Measurements from ENCODE around the gene MKLN1. TPM values are rescaled to one million over a fixed set of nuclear protein-coding genes. Genes with fewer than 3 reads are reported as not detected.

MKLN1 gene
- polyA plus RNA-seq, 1 of the 3 experiments (the other 2 are of a cell fraction) = 11.0 TPM

- Histone ChIP-seq H3K4me1 (ENCODE audit: control insufficient read depth in 1 of 2, insufficient read depth in 2 of 2, low read depth in 1 of 2, low read length in 1 of 2) (no peaks in the 10 kb centered on the region), H3K9me3 (no peaks in the 10 kb centered on the region), H3K27me3 (ENCODE audit: insufficient read depth) (no peaks in the 10 kb centered on the region), H3K9ac (no peak overlapping the region), H3K27ac (ENCODE audit: low read depth in 2 of 2, low read length in 1 of 2) (no peak overlapping the region), H4K20me1 (ENCODE audit: insufficient read depth) (no peaks in the 10 kb centered on the region), H3K9me2 (no peaks in the 10 kb centered on the region), H3K4me2 (no peak overlapping the region), H2AFZ (ENCODE audit: low read depth) (no peak overlapping the region), H3K79me2 (ENCODE audit: insufficient read depth) (no peaks in the 10 kb centered on the region), H3F3A (replicated peaks; ENCODE audit: insufficient read depth) (peaks cover 30% of the 10 kb centered on the region), H3K36me3 (replicated peaks in 1 of 2; ENCODE audit: control insufficient read depth in 1 of 2, insufficient read depth in 2 of 2, low read length in 1 of 2) (peaks cover 77 to 89% of the 10 kb centered on the region in 2 experiments), H3K4me3 (ENCODE audit: low read depth in 2 of 2, low read length in 1 of 2) (no peak overlapping the region)
- POLR2A ChIA-PET = no interaction called here
- CTCF ChIA-PET = interaction anchor here (0.9 kb wide), 1 partner anchor 42 kb away, joined by 3 read pairs; no protein-coding TSS in a partner anchor
- TF ChIP-seq FOXJ3 (CRISPR knock-in tag; IDR thresholded peaks at IDR 0.05) = no peak
- TF ChIP-seq RAD21 (IDR thresholded peaks at IDR 0.05; ENCODE audit: low read length) = no peak
- TF ChIP-seq TEAD4 (IDR thresholded peaks at IDR 0.05; ENCODE audit: borderline replicate concordance, insufficient read depth) = no peak
- TF ChIP-seq TCF12 (IDR thresholded peaks at IDR 0.05) = no peak
- no peak for TF ChIP-seq JUND (IDR thresholded peaks at IDR 0.05)
- no peak for TF ChIP-seq MAX (IDR thresholded peaks at IDR 0.05; ENCODE audit: low read depth)
- TF ChIP-seq SIN3A (IDR thresholded peaks at IDR 0.05; ENCODE audit: borderline replicate concordance, low read depth, low read length) = no peak
- no peak for TF ChIP-seq ZBTB33 (IDR thresholded peaks at IDR 0.05; ENCODE audit: borderline replicate concordance, low read depth)
- no peak for TF ChIP-seq MXI1 (IDR thresholded peaks at IDR 0.05; ENCODE audit: low read depth, low read length)
- no peak for TF ChIP-seq EP300 (IDR thresholded peaks at IDR 0.05; ENCODE audit: borderline replicate concordance in 1 of 2, low read depth in 1 of 2, low read length in 1 of 2)
- no peak for TF ChIP-seq USF1 (IDR thresholded peaks at IDR 0.05; ENCODE audit: borderline replicate concordance, low read depth)
- WGBS (ENCODE audit: low lambda C conversion rate) = 96% methylated on average over 4 of the region's 4 CpGs
- no peak for DNase-seq
These were observed 143.8 kb downstream of the MKLN1 start for GRCh38 chr7:131471250-131472004.

GRCh38 chr7:131476740-131477139, 149.1 kb downstream of the MKLN1 start:
- Histone ChIP-seq H3K27me3 (ENCODE audit: insufficient read depth) (no peaks in the 10 kb centered on the region), H3K9me2 (no peaks in the 10 kb centered on the region), H3F3A (replicated peaks; ENCODE audit: insufficient read depth) (peaks cover 47% of the 10 kb centered on the region), H3K4me1 (ENCODE audit: control insufficient read depth in 1 of 2, insufficient read depth in 2 of 2, low read depth in 1 of 2, low read length in 1 of 2) (peaks cover 3 to 17% of the 10 kb centered on the region in 2 experiments; a peak in 3 of 4 replicates), H3K79me2 (ENCODE audit: insufficient read depth) (no peaks in the 10 kb centered on the region), H4K20me1 (ENCODE audit: insufficient read depth) (no peaks in the 10 kb centered on the region), H3K4me2 (no peak overlapping the region), H3K4me3 (ENCODE audit: low read depth in 2 of 2, low read length in 1 of 2) (no peak overlapping the region), H2AFZ (ENCODE audit: low read depth) (no peak overlapping the region), H3K9me3 (no peaks in the 10 kb centered on the region), H3K27ac (ENCODE audit: low read depth in 2 of 2, low read length in 1 of 2) (no peak overlapping the region), H3K36me3 (replicated peaks in 1 of 2; ENCODE audit: control insufficient read depth in 1 of 2, insufficient read depth in 2 of 2, low read length in 1 of 2) (peaks cover 41 to 59% of the 10 kb centered on the region in 2 experiments), H3K9ac (no peak overlapping the region)
- TF ChIP-seq TCF12 (IDR thresholded peaks at IDR 0.05) = no peak
- TF ChIP-seq YY1 (IDR thresholded peaks at IDR 0.05; ENCODE audit: low read depth) = no peak
- no peak for TF ChIP-seq TAF1 (IDR thresholded peaks at IDR 0.05; ENCODE audit: borderline replicate concordance, low read depth, low read length)
- no peak for TF ChIP-seq RXRA (IDR thresholded peaks at IDR 0.05; ENCODE audit: borderline replicate concordance, low read depth)
- no peak for TF ChIP-seq MAX (IDR thresholded peaks at IDR 0.05; ENCODE audit: low read depth)
- no peak for TF ChIP-seq CTCF (IDR thresholded peaks at IDR 0.05)
- TF ChIP-seq CHD2 (IDR thresholded peaks at IDR 0.05; ENCODE audit: low read length, partially characterized antibody) = no peak
- TF ChIP-seq EP300 (IDR thresholded peaks at IDR 0.05; ENCODE audit: borderline replicate concordance in 1 of 2, low read depth in 1 of 2, low read length in 1 of 2) = no peak
- TF ChIP-seq USF2 (IDR thresholded peaks at IDR 0.05; ENCODE audit: borderline replicate concordance, low read depth, low read length) = no peak
- TF ChIP-seq NRF1 (IDR thresholded peaks at IDR 0.05; ENCODE audit: low read depth, low read length) = no peak
- no peak for TF ChIP-seq USF1 (IDR thresholded peaks at IDR 0.05; ENCODE audit: borderline replicate concordance, low read depth)
- no peak for TF ChIP-seq RAD21 (IDR thresholded peaks at IDR 0.05; ENCODE audit: low read length)
- no peak for TF ChIP-seq ELF1 (IDR thresholded peaks at IDR 0.05)
- no peak for TF ChIP-seq FOXJ3 (CRISPR knock-in tag; IDR thresholded peaks at IDR 0.05)
- no peak for TF ChIP-seq TEAD4 (IDR thresholded peaks at IDR 0.05; ENCODE audit: borderline replicate concordance, insufficient read depth)
- DNase-seq = no peak
- ChIA-PET POLR2A (no interaction called here), CTCF (interaction anchor here (1.2 to 1.7 kb wide), 2 partner anchors 16 to 215 kb away, joined by 4 read pairs; no protein-coding TSS in a partner anchor)
- WGBS (ENCODE audit: low lambda C conversion rate) = 96% methylated on average over 2 of the region's 2 CpGs

Data from SK-N-SH (cell line).